Esophagus muscularis mucosa (tissue), 4 donors: Measurements from ENCODE around the gene COG5. TPM values are rescaled to one million over a fixed set of nuclear protein-coding genes. Genes with fewer than 3 reads are reported as not detected.

Experiments
- DNase-seq: peaks from one replicate; pipeline ENCODE4 v3.0.0-alpha.2; 2017; ENCODE audit errors: extremely low spot score
- H3K27ac ChIP-seq, 4 donors: fragments of 200-600 bp; sonication (generic); replicated peaks in 1 of 4; 1 replicate in 3 of 4; 2 replicates in 1 of 4; pipeline ENCODE4 v1.5.1; 2016 to 2019; ENCODE audit warnings: mild to moderate bottlenecking in 1 of 4
- H3K27me3 ChIP-seq, 4 donors: fragments of 200-600 bp; sonication (generic); one replicate each; pipeline versions ENCODE4 v1.5.1 to v1.6.0; 2016 to 2019
- H3K36me3 ChIP-seq, 4 donors: fragments of 200-600 bp; sonication (generic); one replicate each; pipeline ENCODE4 v1.5.1; 2016 to 2019
- H3K4me1 ChIP-seq, 4 donors: fragments of 200-600 bp; sonication (generic); one replicate each; pipeline ENCODE4 v1.5.1; 2016 to 2019
- H3K4me3 ChIP-seq, 4 donors: fragments of 200-600 bp; sonication (generic); 1 replicate in 2 of 4; 2 replicates in 2 of 4; pipeline ENCODE4 v1.5.1; 2016 to 2019; ENCODE audit warnings: mild to moderate bottlenecking in 4 of 4, moderate library complexity in 1 of 4
- H3K9me3 ChIP-seq, 4 donors: fragments of 200-600 bp; sonication (generic); 1 replicate in 3 of 4; 2 replicates in 1 of 4; pipeline ENCODE4 v1.5.1; 2016 to 2019
- CTCF ChIP-seq, 3 experiments: fragments of 200-600 bp in 2 of 3; fragments of 450-650 bp in 1 of 3; sonication (generic) in 2 of 3; IDR thresholded peaks; one replicate each; pipeline ENCODE4 v1.5.1; 2017 to 2019; ENCODE audit warnings: antibody characterized with exemption in 3 of 3, mild to moderate bottlenecking in 2 of 3, moderate library complexity in 1 of 3
- EP300 ChIP-seq: sonication (generic); formaldehyde crosslinking; IDR thresholded peaks from one replicate; pipeline ENCODE4 v1.6.1; 2017; ENCODE audit warnings: antibody characterized with exemption
- POLR2A ChIP-seq: fragments of 450-650 bp; IDR thresholded peaks from one replicate; pipeline ENCODE4 v1.6.1; 2017; ENCODE audit warnings: antibody characterized with exemption, moderate library complexity, mild to moderate bottlenecking, low read depth
- POLR2AphosphoS5 ChIP-seq, 2 donors: sonication (generic); formaldehyde crosslinking; IDR thresholded peaks; one replicate each; pipeline ENCODE4 v1.6.1; 2017; ENCODE audit warnings: antibody characterized with exemption in 2 of 2
- WGBS: methylation state at CpG from one replicate; pipeline ENCODE4 v1.1.5; 2018; 5-methylcytosine and 5-hydroxymethylcytosine counted together
- intact Hi-C: fragments of 100-400 bp; cut with DNase I; formaldehyde crosslinking; loops from one replicate; pipeline ENCODE4 v1.15.1; 2023
- total RNA-seq, 4 donors: library from RNA; depleted of rRNA; stranded (reverse); fragments of >200 nt; gene quantifications; one replicate each; pipeline versions ENCODE4 v1.1.0 to v1.2.1, GENCODE V29; 2016

COG5 gene
- total RNA-seq, 4 donors from 2014 or later = 20.3 to 33.4 (median 24.9) TPM

- peaks cover 0 to 4% (median 0%) of the 10 kb centered on the region in 4 donors for H3K4me1 ChIP-seq
- no peak overlapping the region for H3K4me3 ChIP-seq
- intact Hi-C loops = no loop called here
- peaks cover 0 to 14% (median 0%) of the 10 kb centered on the region in 4 donors for H3K36me3 ChIP-seq
- no peak for TF ChIP-seq CTCF (IDR thresholded peaks at IDR 0.05)
- no peak for TF ChIP-seq POLR2AphosphoS5 (IDR thresholded peaks at IDR 0.05)
- no peak for TF ChIP-seq EP300
- TF ChIP-seq POLR2A = no peak
- H3K9me3 ChIP-seq = no peaks in the 10 kb centered on the region
- no peaks in the 10 kb centered on the region for H3K27me3 ChIP-seq
- no peak for DNase-seq
- H3K27ac ChIP-seq = no peak overlapping the region
These were observed 29.6 kb downstream of the COG5 start for GRCh38 chr7:107534139-107534538.

- no peak overlapping the region for H3K27ac ChIP-seq
- DNase-seq = no peak
- intact Hi-C loops = no loop called here
- H3K4me1 ChIP-seq = peaks cover 0 to 4% (median 0%) of the 10 kb centered on the region in 4 donors
- peaks cover 0 to 11% (median 5%) of the 10 kb centered on the region in 4 donors for H3K36me3 ChIP-seq
- no peak for TF ChIP-seq POLR2A
- no peak for TF ChIP-seq EP300
- TF ChIP-seq CTCF (IDR thresholded peaks at IDR 0.05) = no peak
- no peak for TF ChIP-seq POLR2AphosphoS5 (IDR thresholded peaks at IDR 0.05)
- H3K4me3 ChIP-seq = no peak overlapping the region
- H3K9me3 ChIP-seq = no peaks in the 10 kb centered on the region
- H3K27me3 ChIP-seq = no peaks in the 10 kb centered on the region
These were observed 33.0 kb downstream of the COG5 start for GRCh38 chr7:107530751-107531150.

- no peaks in the 10 kb centered on the region for H3K27me3 ChIP-seq
- TF ChIP-seq POLR2AphosphoS5 (IDR thresholded peaks at IDR 0.05) (no peak), POLR2A (no peak), CTCF (IDR thresholded peaks at IDR 0.05) (no peak), EP300 (no peak)
- H3K27ac ChIP-seq = no peak overlapping the region
- intact Hi-C loops = no loop called here
- DNase-seq = no peak
- H3K4me3 ChIP-seq = no peak overlapping the region
- H3K36me3 ChIP-seq = peaks cover 0 to 23% (median 13%) of the 10 kb centered on the region in 4 donors
- H3K9me3 ChIP-seq = no peaks in the 10 kb centered on the region
- peaks cover 0 to 4% (median 0%) of the 10 kb centered on the region in 4 donors for H3K4me1 ChIP-seq
These were observed 35.3 kb downstream of the COG5 start for GRCh38 chr7:107528461-107528860.

GRCh38 chr7:107527196-107527595 is 36.5 kb downstream of the COG5 start:
- Histone ChIP-seq H3K4me3 (no peak overlapping the region), H3K27ac (no peak overlapping the region), H3K27me3 (no peaks in the 10 kb centered on the region), H3K36me3 (peaks cover 0 to 25% (median 13%) of the 10 kb centered on the region in 4 donors), H3K9me3 (no peaks in the 10 kb centered on the region), H3K4me1 (peaks cover 0 to 4% (median 0%) of the 10 kb centered on the region in 4 donors)
- DNase-seq = no peak
- intact Hi-C loops = no loop called here
- WGBS = 95% methylated on average over 3 of the region's 3 CpGs
- no peak for TF ChIP-seq EP300
- no peak for TF ChIP-seq CTCF (IDR thresholded peaks at IDR 0.05)
- no peak for TF ChIP-seq POLR2AphosphoS5 (IDR thresholded peaks at IDR 0.05)
- TF ChIP-seq POLR2A = no peak

- no peak for DNase-seq
- intact Hi-C loops = no loop called here
- Histone ChIP-seq H3K4me1 (peaks cover 0 to 4% (median 0%) of the 10 kb centered on the region in 4 donors), H3K27ac (no peak overlapping the region), H3K36me3 (peaks cover 0 to 27% (median 13%) of the 10 kb centered on the region in 4 donors), H3K4me3 (no peak overlapping the region), H3K9me3 (no peaks in the 10 kb centered on the region), H3K27me3 (no peaks in the 10 kb centered on the region)
- WGBS = 97% methylated on average over 2 of the region's 2 CpGs
- TF ChIP-seq EP300 = no peak
- TF ChIP-seq POLR2A = no peak
- no peak for TF ChIP-seq POLR2AphosphoS5 (IDR thresholded peaks at IDR 0.05)
- TF ChIP-seq CTCF (IDR thresholded peaks at IDR 0.05) = no peak
These were observed 37.0 kb downstream of the COG5 start for GRCh38 chr7:107526672-107527071.
